Tibial nerve (tissue), 4 donors: ENCODE measurements around the gene PVR.

Experiments used
- CTCF ChIP-seq, 5 experiments: fragments of 200-600 bp in 3 of 5; fragments of 450-650 bp in 2 of 5; sonication (generic) in 3 of 5; IDR thresholded peaks; one replicate each; pipeline ENCODE4 v1.5.1; 2016 to 2019; ENCODE audit warnings: antibody characterized with exemption in 5 of 5, mild to moderate bottlenecking in 3 of 5, moderate library complexity in 2 of 5
- EP300 ChIP-seq, 2 donors: sonication (generic); formaldehyde crosslinking; IDR thresholded peaks; one replicate each; pipeline ENCODE4 v1.6.1; 2017; ENCODE audit warnings: antibody characterized with exemption in 2 of 2, mild to moderate bottlenecking in 1 of 2
- POLR2A ChIP-seq, 2 donors: fragments of 450-650 bp; IDR thresholded peaks; one replicate each; pipeline ENCODE4 v1.6.1; 2017; ENCODE audit warnings: antibody characterized with exemption in 2 of 2, mild to moderate bottlenecking in 2 of 2, moderate library complexity in 2 of 2

GRCh38 chr19:44608391-44608821, 35.3 kb upstream of the PVR start:
- TF ChIP-seq CTCF (IDR thresholded peaks at IDR 0.05) (no peak), POLR2A (IDR thresholded peaks at IDR 0.05) (no peak), EP300 (IDR thresholded peaks at IDR 0.05) (no peak)
